Osteoblast (primary cell): Measurements from ENCODE around the gene WDR88. TPM values are rescaled to one million over a fixed set of nuclear protein-coding genes. Genes with fewer than 3 reads are reported as not detected.

ENCODE experiments used
- DNase-seq: peaks from one replicate; pipeline ENCODE4 v3.0.0; 2011; ENCODE audit warnings: low spot score, mixed read lengths; ENCODE audit not compliant: insufficient read length; ENCODE audit errors: missing footprints
- H2AFZ ChIP-seq: 2 replicates; pipeline ENCODE4 v1.6.0; 2011; ENCODE audit warnings: mild to moderate bottlenecking, low read length
- H3K27ac ChIP-seq: 2 replicates; pipeline ENCODE4 v1.5.1; 2011; ENCODE audit warnings: mild to moderate bottlenecking, low read depth, low read length, moderate library complexity
- H3K27me3 ChIP-seq: 2 replicates; pipeline ENCODE4 v1.6.0; 2012; ENCODE audit warnings: mild to moderate bottlenecking, control low read depth, inconsistent platforms, low read length, moderate library complexity; ENCODE audit not compliant: insufficient read depth
- H3K36me3 ChIP-seq: 2 replicates; pipeline ENCODE4 v1.5.1; 2011; ENCODE audit warnings: mild to moderate bottlenecking, low read length, control low read depth, moderate library complexity; ENCODE audit not compliant: insufficient read depth
- H3K4me1 ChIP-seq: 2 replicates; pipeline ENCODE4 v1.5.1; 2011; ENCODE audit warnings: mild to moderate bottlenecking, low read length, control low read depth, moderate library complexity; ENCODE audit not compliant: insufficient read depth
- H3K4me2 ChIP-seq: 2 replicates; pipeline ENCODE4 v1.6.0; 2011; ENCODE audit warnings: mild to moderate bottlenecking, low read length; ENCODE audit not compliant: insufficient read depth
- H3K4me3 ChIP-seq: fragments of 200-600 bp; sonication (generic); 3 replicates; pipeline ENCODE4 v1.5.1; 2012; ENCODE audit warnings: mild to moderate bottlenecking, low read length, inconsistent platforms; ENCODE audit not compliant: insufficient read depth
- H3K79me2 ChIP-seq: 2 replicates; pipeline ENCODE4 v1.6.0; 2012; ENCODE audit warnings: mild to moderate bottlenecking, low read length, control low read depth, inconsistent platforms; ENCODE audit not compliant: insufficient read depth
- H3K9me3 ChIP-seq: 2 replicates; pipeline ENCODE4 v1.5.1; 2011; ENCODE audit warnings: low read depth, low read length, control low read depth
- H4K20me1 ChIP-seq: 2 replicates; pipeline ENCODE4 v1.6.0; 2012; ENCODE audit warnings: mild to moderate bottlenecking, low read length, control low read depth; ENCODE audit not compliant: insufficient read depth
- total RNA-seq: library from RNA; depleted of rRNA; stranded (reverse); fragments of >200 nt; gene quantifications from 2 replicates; pipeline ENCODE4 v1.2.3, GENCODE V29; 2012
- TF ChIP-seq, protein P1 (sequence below): IDR thresholded peaks from 2 replicates; pipeline ENCODE4 v1.5.1; 2011; ENCODE audit warnings: mild to moderate bottlenecking, low read depth, low read length, moderate library complexity; ENCODE audit errors: extremely low read depth

The WDR88 gene
- total RNA-seq, 1 donor: not detected

DNA sequence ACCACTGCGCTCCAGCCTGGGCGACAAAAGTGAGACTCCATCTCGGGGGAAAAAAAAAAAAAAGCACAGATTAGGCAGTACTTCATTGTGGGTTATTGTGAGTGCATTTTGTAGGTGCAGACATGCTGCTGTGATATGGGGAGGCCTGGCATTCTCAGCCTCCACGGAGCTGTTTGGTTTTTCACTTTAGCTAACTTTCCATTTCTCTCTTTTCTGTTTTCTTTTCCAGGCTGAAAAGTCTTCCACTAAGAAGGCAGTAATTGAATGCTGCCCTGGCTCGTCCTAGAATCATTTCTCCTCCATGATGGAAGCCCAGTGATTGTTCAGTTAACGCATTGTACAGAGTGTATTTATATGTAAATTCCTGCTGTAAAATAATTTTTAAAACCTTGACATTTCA, 2.0 kb upstream of the WDR88 start:
- no peak overlapping the region for H3K27ac ChIP-seq
- TF ChIP-seq, protein P1, sequence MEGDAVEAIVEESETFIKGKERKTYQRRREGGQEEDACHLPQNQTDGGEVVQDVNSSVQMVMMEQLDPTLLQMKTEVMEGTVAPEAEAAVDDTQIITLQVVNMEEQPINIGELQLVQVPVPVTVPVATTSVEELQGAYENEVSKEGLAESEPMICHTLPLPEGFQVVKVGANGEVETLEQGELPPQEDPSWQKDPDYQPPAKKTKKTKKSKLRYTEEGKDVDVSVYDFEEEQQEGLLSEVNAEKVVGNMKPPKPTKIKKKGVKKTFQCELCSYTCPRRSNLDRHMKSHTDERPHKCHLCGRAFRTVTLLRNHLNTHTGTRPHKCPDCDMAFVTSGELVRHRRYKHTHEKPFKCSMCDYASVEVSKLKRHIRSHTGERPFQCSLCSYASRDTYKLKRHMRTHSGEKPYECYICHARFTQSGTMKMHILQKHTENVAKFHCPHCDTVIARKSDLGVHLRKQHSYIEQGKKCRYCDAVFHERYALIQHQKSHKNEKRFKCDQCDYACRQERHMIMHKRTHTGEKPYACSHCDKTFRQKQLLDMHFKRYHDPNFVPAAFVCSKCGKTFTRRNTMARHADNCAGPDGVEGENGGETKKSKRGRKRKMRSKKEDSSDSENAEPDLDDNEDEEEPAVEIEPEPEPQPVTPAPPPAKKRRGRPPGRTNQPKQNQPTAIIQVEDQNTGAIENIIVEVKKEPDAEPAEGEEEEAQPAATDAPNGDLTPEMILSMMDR: no peak
- H3K79me2 ChIP-seq: no peaks in the 10 kb centered on the region
- no peaks in the 10 kb centered on the region for H3K4me1 ChIP-seq
- no peak overlapping the region for H3K4me3 ChIP-seq
- no peaks in the 10 kb centered on the region for H3K9me3 ChIP-seq
- H3K36me3 ChIP-seq: peaks cover 11% of the 10 kb centered on the region
- H3K27me3 ChIP-seq: no peaks in the 10 kb centered on the region
- H4K20me1 ChIP-seq: no peaks in the 10 kb centered on the region
- DNase-seq: peak; percentile 50
- H3K4me2 ChIP-seq: no peak overlapping the region
- H2AFZ ChIP-seq: no peak overlapping the region

DNA sequence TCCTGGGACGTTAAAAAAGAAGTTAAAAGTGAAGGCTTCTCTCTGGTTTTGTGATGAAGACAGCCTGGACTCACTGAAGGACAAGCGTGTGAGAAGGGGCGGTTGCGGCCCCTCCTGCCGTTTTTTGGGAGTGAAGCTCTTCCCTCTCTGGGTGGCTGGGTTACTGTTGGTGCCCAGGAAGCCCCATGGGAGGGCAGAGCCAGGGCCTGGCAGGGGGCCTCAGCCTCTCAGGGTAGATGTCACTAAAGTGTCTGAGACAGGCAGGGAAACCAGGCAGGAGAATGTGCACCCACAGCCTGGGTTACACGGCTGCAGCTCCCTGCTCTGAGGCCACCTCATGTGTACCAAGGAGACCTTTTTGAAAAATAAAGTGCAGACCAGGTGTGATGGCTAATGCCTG, 1.5 kb upstream of the WDR88 start:
- H3K4me3 ChIP-seq: no peak overlapping the region
- H3K4me1 ChIP-seq: no peaks in the 10 kb centered on the region
- no peak overlapping the region for H2AFZ ChIP-seq
- H4K20me1 ChIP-seq: no peaks in the 10 kb centered on the region
- H3K27ac ChIP-seq: no peak overlapping the region
- H3K9me3 ChIP-seq: no peaks in the 10 kb centered on the region
- H3K36me3 ChIP-seq: peaks cover 11% of the 10 kb centered on the region
- DNase-seq: no peak
- no peaks in the 10 kb centered on the region for H3K27me3 ChIP-seq
- H3K79me2 ChIP-seq: no peaks in the 10 kb centered on the region
- TF ChIP-seq, protein P1: no peak
- no peak overlapping the region for H3K4me2 ChIP-seq

DNA sequence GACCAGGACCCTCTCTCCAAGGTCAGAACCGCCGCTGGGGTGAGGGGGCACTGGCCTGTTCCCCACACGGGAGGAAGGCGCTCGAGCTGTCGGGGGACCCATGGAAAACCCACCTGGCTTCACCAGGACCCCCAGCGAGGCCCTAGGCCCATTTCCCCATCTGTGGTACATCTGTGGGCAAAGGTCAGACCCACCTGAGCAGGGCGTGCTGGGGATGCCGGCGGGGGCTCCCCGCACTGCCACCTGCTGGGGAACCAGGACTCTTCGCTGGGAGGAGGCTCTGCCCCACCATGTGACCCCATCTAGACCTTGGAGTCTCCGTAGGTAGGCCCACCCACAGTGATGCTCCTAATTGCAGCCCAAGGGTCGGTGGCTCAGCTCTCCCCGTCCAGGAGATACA, 511 bp downstream of the WDR88 start:
- no peak overlapping the region for H3K4me3 ChIP-seq
- TF ChIP-seq, protein P1: no peak
- no peak overlapping the region for H3K4me2 ChIP-seq
- no peaks in the 10 kb centered on the region for H3K4me1 ChIP-seq
- H3K27ac ChIP-seq: no peak overlapping the region
- H3K79me2 ChIP-seq: no peaks in the 10 kb centered on the region
- H4K20me1 ChIP-seq: no peaks in the 10 kb centered on the region
- no peaks in the 10 kb centered on the region for H3K27me3 ChIP-seq
- no peaks in the 10 kb centered on the region for H3K9me3 ChIP-seq
- H3K36me3 ChIP-seq: peaks cover 4% of the 10 kb centered on the region
- H2AFZ ChIP-seq: no peak overlapping the region
- DNase-seq: peak; percentile 86

DNA sequence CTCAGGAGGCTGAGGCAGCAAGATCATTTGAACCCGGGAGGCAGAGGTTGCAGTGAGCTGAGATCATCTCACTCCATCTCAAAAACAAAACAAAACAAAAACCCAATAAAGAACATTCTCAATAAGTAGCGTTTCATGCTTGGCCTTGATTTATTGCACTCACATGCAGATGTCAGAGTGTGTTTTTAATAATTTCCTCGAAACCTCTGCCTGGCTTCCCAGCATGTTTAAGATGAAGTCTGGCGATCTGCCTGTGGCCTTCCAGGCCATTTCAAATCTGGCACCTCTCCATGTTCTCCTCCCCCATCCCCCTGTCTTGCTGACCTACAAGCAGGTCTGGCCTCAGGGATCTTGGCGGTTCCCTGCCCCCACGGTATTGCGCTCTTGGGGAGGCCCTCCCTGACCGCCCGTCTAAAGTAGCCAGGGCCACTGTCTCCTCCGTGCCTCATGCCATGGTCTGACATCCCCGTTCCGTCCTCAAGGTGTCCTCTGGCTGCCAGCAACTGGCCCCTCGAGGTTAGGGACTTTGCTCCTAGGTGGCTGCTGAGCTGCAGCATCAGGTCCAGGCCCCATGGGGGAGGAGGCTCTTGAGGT, 1.6 kb downstream of the WDR88 start:
- DNase-seq: peak; percentile 50
- H3K27ac ChIP-seq: no peak overlapping the region

More for the DNA sequence above, 1.6 kb downstream of the WDR88 start:
- no peaks in the 10 kb centered on the region for H3K4me1 ChIP-seq
- TF ChIP-seq, protein P1: no peak
- peaks cover 2% of the 10 kb centered on the region for H3K36me3 ChIP-seq
- no peak overlapping the region for H2AFZ ChIP-seq
- no peaks in the 10 kb centered on the region for H3K9me3 ChIP-seq
- no peaks in the 10 kb centered on the region for H3K27me3 ChIP-seq
- no peaks in the 10 kb centered on the region for H4K20me1 ChIP-seq
- no peak overlapping the region for H3K4me3 ChIP-seq
- H3K4me2 ChIP-seq: no peak overlapping the region
- H3K79me2 ChIP-seq: no peaks in the 10 kb centered on the region
